NCI-H187 (cell line): ENCODE data around the gene NOTCH1.

ENCODE experiments used
- DNase-seq, 2 experiments: peaks; one replicate each; lab custom pipeline; 2025; lab: John Stamatoyannopoulos, UW

Gene NOTCH1

GRCh38 chr9:136463578-136463977 lies 82.3 kb downstream of the NOTCH1 start:
- DNase-seq, result no peak

- no peak for DNase-seq
These were observed 83.2 kb downstream of the NOTCH1 start for GRCh38 chr9:136462664-136463063.

- DNase-seq, result no peak
These were observed 85.0 kb downstream of the NOTCH1 start for GRCh38 chr9:136460772-136461325.

- no peak for DNase-seq
These were observed 86.4 kb downstream of the NOTCH1 start for GRCh38 chr9:136459425-136459824.

- DNase-seq, result no peak
These were observed 88.5 kb downstream of the NOTCH1 start for GRCh38 chr9:136457326-136457725.

- DNase-seq, result no peak
These were observed 89.6 kb downstream of the NOTCH1 start for GRCh38 chr9:136456258-136456657.

GRCh38 chr9:136455043-136456002 lies 90.5 kb downstream of the NOTCH1 start:
- no peak for DNase-seq

GRCh38 chr9:136454026-136454796 lies 91.6 kb downstream of the NOTCH1 start:
- no peak for DNase-seq

GRCh38 chr9:136453326-136453725 lies 92.5 kb downstream of the NOTCH1 start:
- no peak for DNase-seq

GRCh38 chr9:136451221-136451877 lies 94.5 kb downstream of the NOTCH1 start:
- no peak for DNase-seq

GRCh38 chr9:136448655-136449054 lies 97.2 kb downstream of the NOTCH1 start:
- DNase-seq, result no peak

GRCh38 chr9:136447173-136447778 lies 98.6 kb downstream of the NOTCH1 start:
- no peak for DNase-seq

- no peak for DNase-seq
These were observed 100.0 kb downstream of the NOTCH1 start for GRCh38 chr9:136445799-136446198.
